ENCODE measurements around the gene TSPAN9. TPM values are rescaled to one million over a fixed set of nuclear protein-coding genes. Genes with fewer than 3 reads are reported as not detected.

TSPAN9 gene
- total RNA-seq, 6 donors from 2014 or later = 25.2 to 62.9 (median 44.2) TPM

DNA sequence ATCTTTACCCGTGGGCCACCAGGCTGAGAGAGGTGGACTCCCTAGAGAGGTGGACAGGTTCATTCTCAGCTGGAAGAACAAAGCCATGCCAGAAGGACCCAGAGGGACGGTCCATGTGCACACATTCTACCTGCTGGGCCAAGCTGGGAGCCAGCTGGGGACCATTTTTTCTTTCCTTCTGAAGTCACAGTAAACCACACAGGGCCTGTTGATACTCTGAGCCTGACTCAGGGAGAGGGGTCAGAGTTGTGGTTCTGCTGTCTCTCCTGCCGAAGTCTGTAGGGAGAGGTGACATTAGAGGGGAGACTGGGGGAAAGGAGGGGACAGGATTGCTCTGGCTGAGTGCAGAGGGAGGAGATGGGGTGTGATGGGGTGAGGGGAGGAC, 148.6 kb downstream of the TSPAN9 start:
- Histone ChIP-seq H3K27me3 (no peaks in the 10 kb centered on the region), H3K4me1 (peaks cover 3 to 26% (median 12%) of the 10 kb centered on the region in 4 donors), H3K27ac (peak overlapping the region in 2 of 4 donors; percentile 33 to 55), H3K36me3 (peaks cover 0 to 3% (median 0%) of the 10 kb centered on the region in 4 donors), H3K9me3 (peaks cover 0 to 4% (median 0%) of the 10 kb centered on the region in 4 donors), H3K4me3 (no peak overlapping the region)
- no peak for ATAC-seq (ENCODE audit: low FRiP score in 2 of 2)
- no peak for DNase-seq
- TF ChIP-seq, protein P1, sequence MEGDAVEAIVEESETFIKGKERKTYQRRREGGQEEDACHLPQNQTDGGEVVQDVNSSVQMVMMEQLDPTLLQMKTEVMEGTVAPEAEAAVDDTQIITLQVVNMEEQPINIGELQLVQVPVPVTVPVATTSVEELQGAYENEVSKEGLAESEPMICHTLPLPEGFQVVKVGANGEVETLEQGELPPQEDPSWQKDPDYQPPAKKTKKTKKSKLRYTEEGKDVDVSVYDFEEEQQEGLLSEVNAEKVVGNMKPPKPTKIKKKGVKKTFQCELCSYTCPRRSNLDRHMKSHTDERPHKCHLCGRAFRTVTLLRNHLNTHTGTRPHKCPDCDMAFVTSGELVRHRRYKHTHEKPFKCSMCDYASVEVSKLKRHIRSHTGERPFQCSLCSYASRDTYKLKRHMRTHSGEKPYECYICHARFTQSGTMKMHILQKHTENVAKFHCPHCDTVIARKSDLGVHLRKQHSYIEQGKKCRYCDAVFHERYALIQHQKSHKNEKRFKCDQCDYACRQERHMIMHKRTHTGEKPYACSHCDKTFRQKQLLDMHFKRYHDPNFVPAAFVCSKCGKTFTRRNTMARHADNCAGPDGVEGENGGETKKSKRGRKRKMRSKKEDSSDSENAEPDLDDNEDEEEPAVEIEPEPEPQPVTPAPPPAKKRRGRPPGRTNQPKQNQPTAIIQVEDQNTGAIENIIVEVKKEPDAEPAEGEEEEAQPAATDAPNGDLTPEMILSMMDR (IDR thresholded peaks at IDR 0.05) = no peak
- TF ChIP-seq POLR2AphosphoS5 (IDR thresholded peaks at IDR 0.05) (no peak), POLR2A (IDR thresholded peaks at IDR 0.05) (no peak), EP300 (IDR thresholded peaks at IDR 0.05) (no peak)
- 42 to 75% methylated on average over 3 of the region's 3 CpGs for WGBS, 2 donors

DNA sequence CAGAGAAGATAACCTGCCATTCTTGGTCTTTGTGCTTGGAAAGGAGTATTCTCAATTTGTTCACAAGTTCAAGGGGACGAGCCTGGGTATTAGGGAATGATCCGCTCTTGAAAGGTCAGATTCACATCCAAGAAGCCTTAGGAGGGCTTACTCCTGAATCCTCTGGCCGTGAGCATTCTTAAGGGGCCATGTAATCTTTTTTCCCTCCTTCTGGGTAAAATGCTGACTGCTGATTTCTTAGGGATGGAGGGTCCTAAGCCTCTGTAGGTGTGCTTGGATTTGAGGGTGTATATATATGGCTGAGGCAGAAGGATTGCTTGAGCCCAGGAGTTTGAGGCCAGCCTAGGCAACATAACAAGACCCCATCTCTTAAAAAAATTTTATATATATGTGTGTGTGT, 149.1 kb downstream of the TSPAN9 start:
- TF ChIP-seq POLR2A (IDR thresholded peaks at IDR 0.05) (no peak), POLR2AphosphoS5 (IDR thresholded peaks at IDR 0.05) (no peak), EP300 (IDR thresholded peaks at IDR 0.05) (no peak)
- TF ChIP-seq, protein P1 (IDR thresholded peaks at IDR 0.05) = no peak
- H3K9me3 ChIP-seq = peaks cover 0 to 4% (median 0%) of the 10 kb centered on the region in 4 donors
- DNase-seq (no peak), ATAC-seq (ENCODE audit: low FRiP score in 2 of 2) (no peak)
- WGBS, 2 donors = 95 to 96% methylated on average over 2 to 3 of the region's 3 CpGs
- H3K4me3 ChIP-seq = no peak overlapping the region
- H3K36me3 ChIP-seq = peaks cover 0 to 3% (median 0%) of the 10 kb centered on the region in 4 donors
- peak overlapping the region in 2 of 4 donors; percentile 33 to 55 for H3K27ac ChIP-seq
- peaks cover 0 to 22% (median 11%) of the 10 kb centered on the region in 4 donors for H3K4me1 ChIP-seq
- H3K27me3 ChIP-seq = no peaks in the 10 kb centered on the region

DNA sequence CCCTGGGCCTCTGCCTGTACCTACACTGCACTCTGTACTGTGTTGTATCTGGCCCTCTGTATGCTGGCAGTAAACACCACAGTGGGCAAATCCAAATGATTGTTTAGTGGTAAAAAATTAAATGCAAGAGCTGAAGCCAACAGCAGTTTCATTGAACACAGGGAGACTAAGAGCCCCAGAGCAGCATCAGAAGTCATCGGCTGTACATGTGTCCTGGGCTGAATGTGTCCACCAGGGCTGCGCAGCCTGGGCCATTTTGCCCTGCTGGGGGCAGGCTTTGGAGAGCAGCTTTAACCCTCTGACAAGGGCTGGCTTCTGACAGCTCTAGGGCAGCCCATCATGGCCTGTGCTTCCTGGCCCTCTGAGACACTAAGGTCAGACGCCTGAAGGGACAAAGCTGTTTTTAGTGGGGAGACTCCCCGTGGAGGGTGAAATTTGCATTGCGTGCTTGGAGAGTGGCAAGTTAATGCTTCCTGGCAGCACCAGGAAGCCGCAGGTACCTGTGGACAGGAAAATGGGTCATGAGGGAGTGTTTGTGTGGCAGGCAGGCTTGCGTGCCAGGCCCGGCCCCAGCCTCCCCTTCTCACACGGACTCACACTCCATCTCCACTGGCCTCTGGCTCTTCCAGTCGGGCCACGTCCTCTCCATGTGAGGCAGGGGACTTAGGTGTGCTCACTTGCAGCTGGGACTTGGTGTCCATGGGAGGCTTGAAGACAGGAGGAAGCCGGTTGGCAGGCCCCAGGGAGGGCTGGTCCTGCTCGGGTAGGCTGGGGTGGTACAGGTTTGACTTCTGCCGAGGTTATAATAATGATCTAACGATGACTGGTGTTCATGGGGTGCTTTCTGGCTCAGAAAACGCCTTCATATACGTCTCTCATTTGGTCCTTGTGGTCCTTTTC, 150.1 kb downstream of the TSPAN9 start:
- no peak for TF ChIP-seq EP300 (IDR thresholded peaks at IDR 0.05)
- TF ChIP-seq, protein P1 (IDR thresholded peaks at IDR 0.05) = no peak
- TF ChIP-seq POLR2A (IDR thresholded peaks at IDR 0.05) = no peak
- TF ChIP-seq POLR2AphosphoS5 (IDR thresholded peaks at IDR 0.05) = no peak
- H3K4me3 ChIP-seq = no peak overlapping the region
- H3K27me3 ChIP-seq = no peaks in the 10 kb centered on the region
- H3K4me1 ChIP-seq = peaks cover 0 to 17% (median 11%) of the 10 kb centered on the region in 4 donors
- 91 to 97% methylated on average over 6 to 17 of the region's 17 CpGs for WGBS, 2 donors
- peaks cover 0 to 4% (median 0%) of the 10 kb centered on the region in 4 donors for H3K9me3 ChIP-seq
- no peak overlapping the region for H3K27ac ChIP-seq
- H3K36me3 ChIP-seq = peaks cover 0 to 3% (median 0%) of the 10 kb centered on the region in 4 donors
- DNase-seq = no peak
- no peak for ATAC-seq (ENCODE audit: low FRiP score in 2 of 2)

DNA sequence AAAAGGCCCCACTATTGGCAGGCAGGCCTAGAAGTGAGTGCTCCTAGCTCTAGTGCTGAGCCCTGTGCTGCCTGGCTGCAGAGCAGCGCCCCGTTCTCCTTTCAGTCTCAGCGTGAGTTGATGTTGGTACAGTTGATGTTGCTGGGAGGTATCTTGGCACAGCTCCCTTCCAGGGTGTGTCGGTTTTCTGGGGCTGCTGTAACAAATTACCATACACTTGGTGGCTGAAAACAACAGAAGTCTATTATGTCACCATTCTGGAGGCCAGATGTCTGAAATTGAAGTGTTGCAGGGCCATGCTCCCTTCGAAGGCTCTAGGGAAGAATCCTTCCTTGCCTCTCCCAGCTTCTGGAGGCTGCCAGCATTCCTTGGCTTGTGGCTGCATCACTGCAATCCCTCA, 151.4 kb downstream of the TSPAN9 start:
- peaks cover 0 to 3% (median 0%) of the 10 kb centered on the region in 4 donors for H3K36me3 ChIP-seq
- H3K4me3 ChIP-seq = no peak overlapping the region
- H3K4me1 ChIP-seq = peaks cover 0 to 17% (median 11%) of the 10 kb centered on the region in 4 donors
- H3K27me3 ChIP-seq = no peaks in the 10 kb centered on the region
- peaks cover 0 to 4% (median 0%) of the 10 kb centered on the region in 4 donors for H3K9me3 ChIP-seq
- WGBS, 2 donors = 81 to 92% methylated on average over 5 of the region's 5 CpGs
- no peak for ATAC-seq (ENCODE audit: low FRiP score in 2 of 2)
- no peak overlapping the region for H3K27ac ChIP-seq
- no peak for DNase-seq
- TF ChIP-seq POLR2AphosphoS5 (IDR thresholded peaks at IDR 0.05) (no peak), POLR2A (IDR thresholded peaks at IDR 0.05) (no peak), EP300 (IDR thresholded peaks at IDR 0.05) (no peak)
- TF ChIP-seq, protein P1 (IDR thresholded peaks at IDR 0.05) = no peak
